ENCODE results near the gene HBS1L.

The HBS1L gene

DNA sequence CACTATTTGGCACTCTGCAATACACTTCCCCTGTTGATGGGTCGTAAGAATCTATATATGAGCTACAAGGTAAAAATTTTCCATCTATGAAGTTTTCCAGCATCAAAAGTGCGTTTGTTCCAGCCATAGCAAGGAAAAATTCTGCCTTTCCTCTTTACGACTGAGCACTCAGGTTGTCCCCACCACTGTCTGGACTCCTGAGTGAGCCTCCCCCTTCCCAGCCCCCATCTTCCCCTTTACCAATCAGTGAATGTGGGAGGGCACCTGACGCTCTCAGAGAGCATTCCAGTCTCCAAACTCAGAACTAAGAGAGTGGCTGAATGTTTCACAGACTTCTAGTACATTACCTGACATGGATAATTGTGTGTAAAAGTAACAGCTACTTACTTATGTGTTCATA is 104.7 kb downstream of the HBS1L start, which contains the start of gene ALDH8A1:
Gene ALDH8A1 (minus strand): TSS at position 175 of the 400 bp plus-strand sequence. CDS start 48 bp downstream, at position 127.
- DNase-seq (ENCODE audit: low read depth in 2 of 2): no peak

DNA sequence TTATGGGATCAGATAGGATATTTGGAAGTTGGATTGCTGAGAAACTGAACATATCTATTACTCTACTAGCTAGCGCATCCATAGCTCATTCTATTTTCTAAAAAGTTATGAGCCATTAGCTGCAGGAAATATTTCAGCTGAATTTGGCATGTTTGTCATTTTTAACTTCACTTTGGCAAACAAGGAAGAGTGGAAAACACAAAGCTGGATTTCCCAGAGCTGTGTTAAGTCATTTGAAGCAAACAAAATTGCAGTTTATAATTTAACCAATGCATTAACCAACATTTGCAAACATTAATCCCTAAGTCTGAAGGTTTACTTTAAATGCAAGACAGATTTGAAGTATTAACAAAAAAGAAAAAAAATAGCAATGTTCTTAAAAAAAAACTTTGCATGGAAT is 105.9 kb downstream of the HBS1L start:
- no peak for DNase-seq (ENCODE audit: low read depth in 2 of 2)

DNA sequence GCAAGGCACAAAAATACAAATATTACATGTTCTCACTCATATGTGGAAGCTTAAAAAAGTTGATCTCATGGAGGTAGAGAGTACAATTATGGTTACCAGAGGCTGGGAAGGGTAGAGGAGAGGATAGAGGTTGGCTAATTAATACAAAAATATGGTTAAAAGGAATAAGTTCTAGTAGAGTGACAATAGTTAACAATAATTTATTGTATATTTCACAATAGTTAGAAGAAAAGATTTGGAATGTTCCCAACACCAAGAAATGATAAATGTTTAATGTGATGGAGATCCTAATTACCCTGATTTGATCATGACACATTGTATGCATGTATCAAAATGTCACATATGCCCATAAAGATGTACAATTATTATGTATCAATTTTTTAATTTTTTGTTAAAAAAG is 106.5 kb downstream of the HBS1L start:
- no peak for DNase-seq (ENCODE audit: low read depth in 2 of 2)

- no peak for DNase-seq (ENCODE audit: low read depth in 2 of 2)
These were observed 109.6 kb downstream of the HBS1L start for GRCh38 chr6:134945045-134945444.

GRCh38 chr6:134943522-134944111 is 111.0 kb downstream of the HBS1L start:
- DNase-seq (ENCODE audit: low read depth in 2 of 2): no peak

- DNase-seq (ENCODE audit: low read depth in 2 of 2): peak; percentile 48 to 56
These were observed 115.7 kb downstream of the HBS1L start for GRCh38 chr6:134938896-134939295.

GRCh38 chr6:134937426-134937825 is 117.2 kb downstream of the HBS1L start:
- DNase-seq (ENCODE audit: low read depth in 2 of 2): no peak

GRCh38 chr6:134936931-134937330 is 117.7 kb downstream of the HBS1L start:
- DNase-seq (ENCODE audit: low read depth in 2 of 2): no peak

GRCh38 chr6:134936476-134936875 is 118.1 kb downstream of the HBS1L start:
- DNase-seq (ENCODE audit: low read depth in 2 of 2): no peak

GRCh38 chr6:134934793-134935485 is 119.7 kb downstream of the HBS1L start:
- DNase-seq (ENCODE audit: low read depth in 2 of 2): no peak

- DNase-seq (ENCODE audit: low read depth in 2 of 2): no peak
These were observed 121.8 kb downstream of the HBS1L start for GRCh38 chr6:134932535-134933470.

GRCh38 chr6:134932098-134932497 is 122.5 kb downstream of the HBS1L start:
- DNase-seq (ENCODE audit: low read depth in 2 of 2): no peak

GRCh38 chr6:134930463-134930862 is 124.2 kb downstream of the HBS1L start:
- DNase-seq (ENCODE audit: low read depth in 2 of 2): no peak

- DNase-seq (ENCODE audit: low read depth in 2 of 2): no peak
These were observed 126.3 kb downstream of the HBS1L start for GRCh38 chr6:134928151-134928900.

- DNase-seq (ENCODE audit: low read depth in 2 of 2): no peak
These were observed 128.8 kb downstream of the HBS1L start for GRCh38 chr6:134925800-134926199.

GRCh38 chr6:134921721-134922261 is 132.8 kb downstream of the HBS1L start:
- no peak for DNase-seq (ENCODE audit: low read depth in 2 of 2)

DNA sequence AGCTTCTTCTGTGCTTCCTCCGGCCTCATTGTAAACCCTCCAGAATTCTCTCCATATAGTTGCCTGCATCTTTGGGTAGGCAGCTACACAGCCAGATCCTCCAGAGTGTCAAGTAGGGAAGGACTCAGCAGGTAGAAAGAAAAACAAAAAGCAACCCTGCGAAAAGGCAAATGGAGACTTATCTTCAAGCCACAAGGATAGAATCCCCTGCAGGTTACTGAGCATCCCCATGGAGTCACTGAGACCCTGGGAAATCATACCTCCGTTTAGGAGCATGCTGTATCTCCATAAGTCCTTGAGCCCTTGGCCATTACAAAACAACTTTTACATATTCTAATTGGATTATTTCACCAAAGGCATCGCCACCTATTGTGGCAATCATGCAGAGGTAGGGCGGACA is 133.3 kb downstream of the HBS1L start:
- no peak for DNase-seq (ENCODE audit: low read depth in 2 of 2)

- no peak for DNase-seq (ENCODE audit: low read depth in 2 of 2)
These were observed 134.2 kb downstream of the HBS1L start for GRCh38 chr6:134920422-134920821.

GRCh38 chr6:134918418-134918961 is 136.1 kb downstream of the HBS1L start:
- no peak for DNase-seq (ENCODE audit: low read depth in 2 of 2)

- DNase-seq (ENCODE audit: low read depth in 2 of 2): no peak
These were observed 143.1 kb downstream of the HBS1L start for GRCh38 chr6:134911547-134911946.

- no peak for DNase-seq (ENCODE audit: low read depth in 2 of 2)
These were observed 144.1 kb downstream of the HBS1L start for GRCh38 chr6:134910593-134910935.
